ENCODE measurements around the gene CDCA4.
"Not testable (repeated sequence)": the region's sequence is repeated elsewhere in the genome, so short reads cannot be mapped to it uniquely, and the experiment has no call there.

CDCA4 gene

GRCh38 chr14:105063506-105063905 is 42.6 kb upstream of the CDCA4 start:
- WGBS (ENCODE audit: extremely low coverage, insufficient coverage, low lambda C conversion rate) = no CpG with 5 or more reads among the region's 10 CpGs
- H3K36me3 ChIP-seq (ENCODE audit: control insufficient read depth, insufficient read depth, low read length) = not testable (repeated sequence)

GRCh38 chr14:105063056-105063455 is 42.2 kb upstream of the CDCA4 start:
- Histone ChIP-seq H2BK15ac (replicated peaks; ENCODE audit: low read depth) (no peak overlapping the region), H3K79me1 (ENCODE audit: low read length) (no peaks in the 10 kb centered on the region), H3K4me2 (ENCODE audit: low read length) (no peak overlapping the region), H3K27me3 (ENCODE audit: insufficient read depth, low read length, poor library complexity) (no peaks in the 10 kb centered on the region), H3K9ac (ENCODE audit: low read length) (no peak overlapping the region), H3K18ac (ENCODE audit: low read length) (no peak overlapping the region), H3K23ac (ENCODE audit: low read length) (no peak overlapping the region), H2BK5ac (ENCODE audit: low read length) (no peak overlapping the region), H4K5ac (ENCODE audit: low read length) (no peak overlapping the region), H3K56ac (ENCODE audit: low read length) (no peak overlapping the region), H4K8ac (ENCODE audit: low read depth, low read length) (no peak overlapping the region), H3K4me3 (ENCODE audit: low read length) (no peak overlapping the region), H3K4me1 (ENCODE audit: control insufficient read depth, low read depth, low read length) (no peaks in the 10 kb centered on the region), H3K36me3 (ENCODE audit: control insufficient read depth, insufficient read depth, low read length) (no peaks in the 10 kb centered on the region), H3K79me2 (ENCODE audit: control insufficient read depth, insufficient read depth, low read length) (no peaks in the 10 kb centered on the region), H3K27ac (ENCODE audit: low read depth, low read length) (no peak overlapping the region), H2AK5ac (ENCODE audit: low read length) (no peak overlapping the region), H3K4ac (ENCODE audit: low read depth, low read length) (no peak overlapping the region), H2BK120ac (ENCODE audit: low read depth, low read length) (no peak overlapping the region)
- no CpG with 5 or more reads among the region's 10 CpGs for WGBS (ENCODE audit: extremely low coverage, insufficient coverage, low lambda C conversion rate)
- no peak for DNase-seq

More at GRCh38 chr14:105063506-105063905, 42.6 kb upstream of the CDCA4 start:
- not testable (repeated sequence) for H3K23ac ChIP-seq (ENCODE audit: low read length); H3K4me2 ChIP-seq (ENCODE audit: low read length); H4K5ac ChIP-seq (ENCODE audit: low read length); H4K8ac ChIP-seq (ENCODE audit: low read depth, low read length); H3K27me3 ChIP-seq (ENCODE audit: insufficient read depth, low read length, poor library complexity); H3K4ac ChIP-seq (ENCODE audit: low read depth, low read length); H2AK5ac ChIP-seq (ENCODE audit: low read length); H3K18ac ChIP-seq (ENCODE audit: low read length); H3K79me1 ChIP-seq (ENCODE audit: low read length); H3K79me2 ChIP-seq (ENCODE audit: control insufficient read depth, insufficient read depth, low read length); H3K4me1 ChIP-seq (ENCODE audit: control insufficient read depth, low read depth, low read length); DNase-seq; H3K27ac ChIP-seq (ENCODE audit: low read depth, low read length); H2BK5ac ChIP-seq (ENCODE audit: low read length); H2BK15ac ChIP-seq (replicated peaks; ENCODE audit: low read depth); H2BK120ac ChIP-seq (ENCODE audit: low read depth, low read length); H3K9ac ChIP-seq (ENCODE audit: low read length); H3K56ac ChIP-seq (ENCODE audit: low read length); H3K4me3 ChIP-seq (ENCODE audit: low read length)

- no peak overlapping the region for H3K18ac ChIP-seq (ENCODE audit: low read length)
- WGBS (ENCODE audit: extremely low coverage, insufficient coverage, low lambda C conversion rate) = no CpG with 5 or more reads among the region's 7 CpGs
- H3K4me2 ChIP-seq (ENCODE audit: low read length) = no peak overlapping the region
- H3K36me3 ChIP-seq (ENCODE audit: control insufficient read depth, insufficient read depth, low read length) = no peaks in the 10 kb centered on the region
- no peak overlapping the region for H2BK5ac ChIP-seq (ENCODE audit: low read length)
- H2BK120ac ChIP-seq (ENCODE audit: low read depth, low read length) = no peak overlapping the region
- no peaks in the 10 kb centered on the region for H3K79me1 ChIP-seq (ENCODE audit: low read length)
- DNase-seq = no peak
- no peak overlapping the region for H2BK15ac ChIP-seq (replicated peaks; ENCODE audit: low read depth)
- H3K4me1 ChIP-seq (ENCODE audit: control insufficient read depth, low read depth, low read length) = no peaks in the 10 kb centered on the region
- H4K5ac ChIP-seq (ENCODE audit: low read length) = no peak overlapping the region
- no peak overlapping the region for H3K4ac ChIP-seq (ENCODE audit: low read depth, low read length)
- no peak overlapping the region for H3K27ac ChIP-seq (ENCODE audit: low read depth, low read length)
- no peak overlapping the region for H2AK5ac ChIP-seq (ENCODE audit: low read length)
- H3K56ac ChIP-seq (ENCODE audit: low read length) = no peak overlapping the region
- no peak overlapping the region for H4K8ac ChIP-seq (ENCODE audit: low read depth, low read length)
- no peak overlapping the region for H3K4me3 ChIP-seq (ENCODE audit: low read length)
- H3K23ac ChIP-seq (ENCODE audit: low read length) = no peak overlapping the region
- H3K9ac ChIP-seq (ENCODE audit: low read length) = no peak overlapping the region
- no peaks in the 10 kb centered on the region for H3K79me2 ChIP-seq (ENCODE audit: control insufficient read depth, insufficient read depth, low read length)
- H3K27me3 ChIP-seq (ENCODE audit: insufficient read depth, low read length, poor library complexity) = peaks cover 2% of the 10 kb centered on the region
Observed at GRCh38 chr14:105062048-105062433, 41.2 kb upstream of the CDCA4 start.

- H3K79me1 ChIP-seq (ENCODE audit: low read length) = no peaks in the 10 kb centered on the region
- no peak overlapping the region for H4K5ac ChIP-seq (ENCODE audit: low read length)
- no peaks in the 10 kb centered on the region for H3K4me1 ChIP-seq (ENCODE audit: control insufficient read depth, low read depth, low read length)
- H3K9ac ChIP-seq (ENCODE audit: low read length) = no peak overlapping the region
- no CpG with 5 or more reads among the region's 13 CpGs for WGBS (ENCODE audit: extremely low coverage, insufficient coverage, low lambda C conversion rate)
- H2BK15ac ChIP-seq (replicated peaks; ENCODE audit: low read depth) = no peak overlapping the region
- no peak overlapping the region for H3K27ac ChIP-seq (ENCODE audit: low read depth, low read length)
- no peak overlapping the region for H3K4ac ChIP-seq (ENCODE audit: low read depth, low read length)
- H3K36me3 ChIP-seq (ENCODE audit: control insufficient read depth, insufficient read depth, low read length) = no peaks in the 10 kb centered on the region
- no peak overlapping the region for H3K18ac ChIP-seq (ENCODE audit: low read length)
- peaks cover 6% of the 10 kb centered on the region for H3K27me3 ChIP-seq (ENCODE audit: insufficient read depth, low read length, poor library complexity)
- no peak overlapping the region for H3K23ac ChIP-seq (ENCODE audit: low read length)
- no peak overlapping the region for H2BK5ac ChIP-seq (ENCODE audit: low read length)
- H2AK5ac ChIP-seq (ENCODE audit: low read length) = no peak overlapping the region
- no peak overlapping the region for H3K4me3 ChIP-seq (ENCODE audit: low read length)
- H3K56ac ChIP-seq (ENCODE audit: low read length) = no peak overlapping the region
- no peak overlapping the region for H2BK120ac ChIP-seq (ENCODE audit: low read depth, low read length)
- H3K79me2 ChIP-seq (ENCODE audit: control insufficient read depth, insufficient read depth, low read length) = no peaks in the 10 kb centered on the region
- no peak overlapping the region for H3K4me2 ChIP-seq (ENCODE audit: low read length)
- no peak for DNase-seq
- no peak overlapping the region for H4K8ac ChIP-seq (ENCODE audit: low read depth, low read length)
Observed at GRCh38 chr14:105061428-105062047, 40.7 kb upstream of the CDCA4 start.

GRCh38 chr14:105060751-105061427 is 40.0 kb upstream of the CDCA4 start:
- Histone ChIP-seq H3K79me1 (ENCODE audit: low read length) (no peaks in the 10 kb centered on the region), H4K5ac (ENCODE audit: low read length) (no peak overlapping the region), H3K4me3 (ENCODE audit: low read length) (no peak overlapping the region), H2BK15ac (replicated peaks; ENCODE audit: low read depth) (no peak overlapping the region), H3K23ac (ENCODE audit: low read length) (no peak overlapping the region), H2BK120ac (ENCODE audit: low read depth, low read length) (no peak overlapping the region), H3K4me2 (ENCODE audit: low read length) (no peak overlapping the region), H3K4me1 (ENCODE audit: control insufficient read depth, low read depth, low read length) (no peaks in the 10 kb centered on the region), H3K79me2 (ENCODE audit: control insufficient read depth, insufficient read depth, low read length) (no peaks in the 10 kb centered on the region), H3K27ac (ENCODE audit: low read depth, low read length) (no peak overlapping the region), H3K18ac (ENCODE audit: low read length) (no peak overlapping the region), H3K27me3 (ENCODE audit: insufficient read depth, low read length, poor library complexity) (peaks cover 6% of the 10 kb centered on the region), H2BK5ac (ENCODE audit: low read length) (no peak overlapping the region), H2AK5ac (ENCODE audit: low read length) (no peak overlapping the region), H4K8ac (ENCODE audit: low read depth, low read length) (no peak overlapping the region), H3K36me3 (ENCODE audit: control insufficient read depth, insufficient read depth, low read length) (no peaks in the 10 kb centered on the region), H3K56ac (ENCODE audit: low read length) (no peak overlapping the region), H3K9ac (ENCODE audit: low read length) (no peak overlapping the region), H3K4ac (ENCODE audit: low read depth, low read length) (no peak overlapping the region)
- no peak for DNase-seq
- no CpG with 5 or more reads among the region's 30 CpGs for WGBS (ENCODE audit: extremely low coverage, insufficient coverage, low lambda C conversion rate)
